Measurements from ENCODE around the gene CCDC122. TPM values are rescaled to one million over a fixed set of nuclear protein-coding genes. Genes with fewer than 3 reads are reported as not detected.

Gene CCDC122
- total RNA-seq, 2 donors from 2014 or later, result 4.9 to 6.2 TPM

DNA sequence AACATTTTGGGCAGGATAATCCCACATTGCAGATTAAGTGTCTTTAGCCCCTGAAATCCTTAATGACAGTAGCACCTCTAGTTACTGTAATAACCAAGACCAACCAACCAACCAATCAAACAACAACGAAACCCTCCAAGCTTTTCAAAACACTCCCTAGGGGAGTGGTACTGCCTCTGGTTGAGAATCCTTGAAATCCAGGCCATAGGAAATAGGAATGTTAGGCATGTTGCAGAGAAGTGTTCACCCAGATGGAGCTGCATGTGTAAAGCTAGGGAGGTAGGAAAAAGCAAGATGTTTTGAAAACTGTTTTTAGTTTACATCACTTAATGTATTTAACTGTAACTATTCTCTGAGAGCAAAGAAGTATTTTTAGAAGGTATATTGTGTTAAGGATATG, 4.7 kb upstream of the CCDC122 start:
- Histone ChIP-seq H3K36me3 (replicated peaks in 1 of 2; ENCODE audit: insufficient read depth in 1 of 2, low read depth in 2 of 2) (no peaks in the 10 kb centered on the region), H3K4me3 (no peak overlapping the region), H3K27ac (no peak overlapping the region), H3K4me1 (peaks cover 5% of the 10 kb centered on the region), H3K27me3 (no peaks in the 10 kb centered on the region), H3K9me3 (no peaks in the 10 kb centered on the region)
- 90 to 100% methylated on average over 1 of the region's 1 CpG for WGBS, 2 donors
- ATAC-seq, result no peak
- TF ChIP-seq POLR2A (IDR thresholded peaks at IDR 0.05) (no peak), CTCF (IDR thresholded peaks at IDR 0.05) (no peak)
- DNase-seq, result no peak
- intact Hi-C loops (cut with DNase I), result no loop called here

DNA sequence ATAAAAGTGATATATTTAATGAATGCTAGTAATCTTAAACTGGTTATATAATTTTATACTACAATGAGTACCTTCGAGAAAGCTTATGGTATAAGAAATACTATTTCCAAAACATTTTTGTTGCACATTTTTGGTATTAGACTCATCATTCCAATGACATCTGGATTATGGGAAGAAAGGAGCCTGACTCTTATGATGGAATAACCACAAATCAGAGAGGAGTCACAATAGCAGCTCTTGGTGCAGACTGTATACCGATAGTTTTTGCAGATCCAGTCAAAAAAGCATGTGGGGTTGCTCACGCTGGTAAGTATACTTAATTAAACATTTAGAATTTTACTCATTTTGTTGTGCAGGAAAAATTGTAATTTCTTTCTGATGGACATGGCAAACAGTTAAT, 4.1 kb upstream of the CCDC122 start:
- H3K27ac ChIP-seq, result no peak overlapping the region

GRCh38 chr13:43881580-43881979, 2.0 kb upstream of the CCDC122 start:
- DNase-seq, result no peak
- H3K9me3 ChIP-seq, result no peaks in the 10 kb centered on the region
- no peak for ATAC-seq
- H3K4me3 ChIP-seq, result no peak overlapping the region
- TF ChIP-seq CTCF (IDR thresholded peaks at IDR 0.05) (no peak), POLR2A (IDR thresholded peaks at IDR 0.05) (no peak)
- intact Hi-C loops (cut with DNase I), result no loop called here
- H3K27ac ChIP-seq, result no peak overlapping the region
- H3K27me3 ChIP-seq, result no peaks in the 10 kb centered on the region
- H3K4me1 ChIP-seq, result peaks cover 12% of the 10 kb centered on the region
- no peaks in the 10 kb centered on the region for H3K36me3 ChIP-seq (replicated peaks in 1 of 2; ENCODE audit: insufficient read depth in 1 of 2, low read depth in 2 of 2)

More for the DNA sequence above, 4.1 kb upstream of the CCDC122 start:
- intact Hi-C loops (cut with DNase I), result no loop called here
- Histone ChIP-seq H3K9me3 (no peaks in the 10 kb centered on the region), H3K36me3 (replicated peaks in 1 of 2; ENCODE audit: insufficient read depth in 1 of 2, low read depth in 2 of 2) (no peaks in the 10 kb centered on the region), H3K4me3 (no peak overlapping the region), H3K27me3 (no peaks in the 10 kb centered on the region), H3K4me1 (peaks cover 6% of the 10 kb centered on the region)
- WGBS, 2 donors, result 92 to 97% methylated on average over 3 of the region's 3 CpGs
- DNase-seq (no peak), ATAC-seq (no peak)
- TF ChIP-seq CTCF (IDR thresholded peaks at IDR 0.05) (no peak), POLR2A (IDR thresholded peaks at IDR 0.05) (no peak)

DNA sequence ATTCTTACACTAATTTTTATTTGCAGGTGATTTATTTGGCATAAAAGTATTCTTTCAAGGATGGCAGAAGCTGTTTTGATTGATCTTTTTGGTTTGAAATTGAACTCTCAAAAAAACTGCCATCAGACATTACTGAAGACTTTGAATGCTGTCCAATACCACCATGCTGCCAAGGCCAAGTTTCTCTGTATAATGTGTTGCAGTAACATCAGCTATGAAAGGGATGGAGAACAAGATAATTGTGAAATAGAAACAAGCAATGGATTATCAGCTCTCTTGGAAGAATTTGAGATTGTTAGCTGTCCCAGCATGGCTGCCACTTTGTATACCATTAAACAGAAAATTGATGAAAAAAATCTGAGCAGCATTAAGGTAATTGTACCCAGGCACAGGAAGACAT, 1.4 kb upstream of the CCDC122 start:
- DNase-seq, result no peak
- Histone ChIP-seq H3K36me3 (replicated peaks in 1 of 2; ENCODE audit: insufficient read depth in 1 of 2, low read depth in 2 of 2) (no peaks in the 10 kb centered on the region), H3K9me3 (no peaks in the 10 kb centered on the region), H3K27me3 (no peaks in the 10 kb centered on the region), H3K27ac (no peak overlapping the region), H3K4me3 (no peak overlapping the region), H3K4me1 (peaks cover 12% of the 10 kb centered on the region)
- ATAC-seq, result no peak
- intact Hi-C loops (cut with DNase I), result no loop called here
- TF ChIP-seq POLR2A (IDR thresholded peaks at IDR 0.05), result no peak
- no peak for TF ChIP-seq CTCF (IDR thresholded peaks at IDR 0.05)

GRCh38 chr13:43880214-43880855, 795 bp upstream of the CCDC122 start:
- H3K9me3 ChIP-seq, result no peaks in the 10 kb centered on the region
- peak overlapping the region; percentile 38 to 45 for H3K4me3 ChIP-seq
- intact Hi-C loops (cut with DNase I), result no loop called here
- 23 to 30% methylated on average over 15 of the region's 15 CpGs for WGBS, 2 donors
- H3K4me1 ChIP-seq, result peaks cover 12% of the 10 kb centered on the region
- no peaks in the 10 kb centered on the region for H3K36me3 ChIP-seq (replicated peaks in 1 of 2; ENCODE audit: insufficient read depth in 1 of 2, low read depth in 2 of 2)
- ATAC-seq (no peak), DNase-seq (no peak)
- TF ChIP-seq CTCF (IDR thresholded peaks at IDR 0.05) (peak in 3 of 7 experiments; percentile 6 to 11 (median 8)), POLR2A (IDR thresholded peaks at IDR 0.05) (no peak)
- no peaks in the 10 kb centered on the region for H3K27me3 ChIP-seq
- peak overlapping the region; percentile 92 to 97 (median 96) for H3K27ac ChIP-seq

Data from body of pancreas (tissue), 4 donors.